Measurements from ENCODE around the gene PRICKLE1. TPM values are rescaled to one million over a fixed set of nuclear protein-coding genes. Genes with fewer than 3 reads are reported as not detected.

Gene PRICKLE1
- total and polyA plus RNA-seq, 2 experiments from 2014 or later: 7.7 to 51.7 TPM

- TF ChIP-seq ZNF462 (CRISPR knock-in tag; IDR thresholded peaks at IDR 0.05): no peak
- no peak for TF ChIP-seq EZH2phosphoT487 (IDR thresholded peaks at IDR 0.05; ENCODE audit: unreplicated experiment)
- no peak for TF ChIP-seq JUNB (IDR thresholded peaks at IDR 0.05; ENCODE audit: unreplicated experiment)
- TF ChIP-seq ZNF114 (CRISPR knock-in tag; IDR thresholded peaks at IDR 0.05): no peak
These were observed 125.9 kb downstream of the PRICKLE1 start (continued) for GRCh38 chr12:42463671-42464070.

- no peak for ATAC-seq
- Histone ChIP-seq H3K27ac (ENCODE audit: low read depth) (no peak overlapping the region), H3K36me3 (ENCODE audit: insufficient read depth) (peaks cover 29% of the 10 kb centered on the region), H3K4me2 (no peak overlapping the region), H3K79me2 (replicated peaks; ENCODE audit: insufficient read depth) (peaks cover 9% of the 10 kb centered on the region), H3K27me3 (ENCODE audit: insufficient read depth) (no peaks in the 10 kb centered on the region), H2AFZ (no peak overlapping the region), H3K9me2 (ENCODE audit: insufficient read depth) (no peaks in the 10 kb centered on the region), H4K20me1 (replicated peaks; ENCODE audit: insufficient read depth) (peaks cover 24% of the 10 kb centered on the region), H3K4me1 (ENCODE audit: insufficient read depth) (peaks cover 38% of the 10 kb centered on the region), H3F3A (replicated peaks; ENCODE audit: low read depth) (peaks cover 7% of the 10 kb centered on the region; the same call in 1 of the 2 replicates), H3K4me3 (no peak overlapping the region)
- H3K27ac Mint-ChIP-seq: no peak overlapping the region
- H3K4me3 Mint-ChIP-seq: no peak overlapping the region
- peaks cover 92% of the 10 kb centered on the region for H3K36me3 Mint-ChIP-seq (ENCODE audit: low read depth)
- peaks cover 2% of the 10 kb centered on the region for H3K27me3 Mint-ChIP-seq (ENCODE audit: insufficient read depth, low read depth, poor library complexity)
- DNase-seq (ENCODE audit: low spot score): no peak
- H3K4me1 Mint-ChIP-seq: peaks cover 35% of the 10 kb centered on the region
- no peaks in the 10 kb centered on the region for H3K9me3 Mint-ChIP-seq
- no peak for TF ChIP-seq NANOG (IDR thresholded peaks at IDR 0.05; ENCODE audit: borderline replicate concordance)
- no peak for TF ChIP-seq JUNB (IDR thresholded peaks at IDR 0.05; ENCODE audit: unreplicated experiment)
- TF ChIP-seq CTCF (conservative IDR thresholded peaks at IDR 0.05; ENCODE audit: low read depth in 2 of 2): no peak
- no peak for TF ChIP-seq REST (IDR thresholded peaks at IDR 0.05; ENCODE audit: unreplicated experiment)
- no peak for TF ChIP-seq POLR2AphosphoS5 (IDR thresholded peaks at IDR 0.05; ENCODE audit: low read depth)
- TF ChIP-seq STAT1 (IDR thresholded peaks at IDR 0.05; ENCODE audit: unreplicated experiment): no peak
- no peak for TF ChIP-seq EZH2 (IDR thresholded peaks at IDR 0.05; ENCODE audit: low read depth, unreplicated experiment)
- no peak for TF ChIP-seq ETS1 (IDR thresholded peaks at IDR 0.05)
These were observed 127.1 kb downstream of the PRICKLE1 start for GRCh38 chr12:42462486-42462885.
